NOMO-1 treated with DMSO at 0.1 percent for 48 hours (cell line): Measurements from ENCODE around the gene PPP1CB.

Source experiments
- DNase-seq: peaks from one replicate; lab custom pipeline; 2025; ENCODE audit not compliant: unreplicated experiment; lab: John Stamatoyannopoulos, UW

The PPP1CB gene

GRCh38 chr2:28842042-28842441 lies 90.4 kb downstream of the PPP1CB start:
- no peak for DNase-seq
